Glutamatergic neuron (in vitro differentiated cells): ENCODE measurements around the gene SNX33. TPM values are rescaled to one million over a fixed set of nuclear protein-coding genes. Genes with fewer than 3 reads are reported as not detected.

Source experiments
- DNase-seq: peaks from one replicate; pipeline ENCODE4 v3.0.0; 2022
- H3K27ac Mint-ChIP-seq: one replicate; pipeline ENCODE4 v1.8.0; 2020; ENCODE audit warnings: mild to moderate bottlenecking, mixed read lengths, inconsistent platforms; ENCODE audit not compliant: unreplicated experiment
- H3K27me3 Mint-ChIP-seq: one replicate; pipeline ENCODE4 v1.8.0; 2020; ENCODE audit warnings: mild to moderate bottlenecking, moderate library complexity, mixed read lengths, inconsistent platforms; ENCODE audit not compliant: unreplicated experiment
- H3K36me3 Mint-ChIP-seq: one replicate; pipeline ENCODE4 v1.8.0; 2020; ENCODE audit warnings: mild to moderate bottlenecking, mixed read lengths, inconsistent platforms; ENCODE audit not compliant: unreplicated experiment
- H3K4me1 Mint-ChIP-seq: one replicate; pipeline ENCODE4 v1.8.0; 2020; ENCODE audit warnings: mild to moderate bottlenecking, low read depth, mixed read lengths, inconsistent platforms; ENCODE audit not compliant: unreplicated experiment
- H3K4me3 Mint-ChIP-seq: one replicate; pipeline ENCODE4 v1.8.0; 2020; ENCODE audit warnings: mild to moderate bottlenecking, mixed read lengths, inconsistent platforms; ENCODE audit not compliant: unreplicated experiment
- H3K9me3 Mint-ChIP-seq: one replicate; pipeline ENCODE4 v1.8.0; 2020; ENCODE audit warnings: mild to moderate bottlenecking, moderate library complexity, mixed read lengths, inconsistent platforms; ENCODE audit not compliant: unreplicated experiment
- total RNA-seq: library from RNA; stranded (reverse); fragmentation: NEBNext Ultra II Directional; extraction: Animal tissue kit (Norgen Biotek cat#: 25700); gene quantifications from one replicate; pipeline ENCODE4 v1.2.1, GENCODE V29; 2021; ENCODE audit not compliant: unreplicated experiment
- TF ChIP-seq, protein P1 (sequence below): fragments of 200-600 bp; sonication (generic); IDR thresholded peaks from one replicate; pipeline ENCODE4 v1.5.0; 2021; ENCODE audit not compliant: partially characterized antibody, unreplicated experiment

Gene SNX33
- total RNA-seq, 1 donor from 2014 or later = 21.2 TPM

DNA sequence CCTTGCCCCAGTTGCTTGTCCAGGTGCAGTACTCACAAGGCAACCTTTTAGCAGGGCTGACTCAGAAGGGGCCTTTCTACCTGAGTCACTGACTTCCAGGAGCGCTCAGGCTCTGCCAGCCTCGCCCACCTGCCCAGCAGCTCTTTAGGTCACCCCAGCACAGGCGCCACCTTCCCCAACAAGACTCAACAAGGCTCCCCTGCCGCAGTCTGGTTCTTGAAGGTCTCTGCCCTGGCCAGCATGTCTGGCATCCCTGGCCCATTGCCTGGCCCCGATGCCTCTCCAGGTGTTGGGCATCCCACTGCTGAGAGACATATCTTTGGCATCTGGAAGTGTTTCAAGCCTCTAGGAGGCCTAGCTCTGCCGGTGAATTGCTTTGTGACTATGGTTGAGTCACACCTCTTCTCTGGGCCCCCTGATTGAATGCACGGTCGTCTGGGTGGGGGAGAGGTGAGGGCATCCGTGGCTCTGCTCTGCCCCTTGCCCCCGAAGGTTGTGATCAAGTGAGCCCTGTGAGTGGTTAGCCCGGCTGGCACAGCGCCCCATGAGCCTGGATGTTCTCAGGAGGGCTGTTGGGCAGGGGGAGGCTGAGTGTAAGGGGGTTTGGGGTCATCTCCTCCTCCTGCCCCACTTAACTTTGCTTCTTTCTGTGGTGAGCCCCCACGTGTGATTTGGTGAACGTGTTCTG is 21.6 kb downstream of the SNX33 start:
- H3K4me3 Mint-ChIP-seq = no peak overlapping the region
- peaks cover 1% of the 10 kb centered on the region for H3K27me3 Mint-ChIP-seq
- TF ChIP-seq, protein P1, sequence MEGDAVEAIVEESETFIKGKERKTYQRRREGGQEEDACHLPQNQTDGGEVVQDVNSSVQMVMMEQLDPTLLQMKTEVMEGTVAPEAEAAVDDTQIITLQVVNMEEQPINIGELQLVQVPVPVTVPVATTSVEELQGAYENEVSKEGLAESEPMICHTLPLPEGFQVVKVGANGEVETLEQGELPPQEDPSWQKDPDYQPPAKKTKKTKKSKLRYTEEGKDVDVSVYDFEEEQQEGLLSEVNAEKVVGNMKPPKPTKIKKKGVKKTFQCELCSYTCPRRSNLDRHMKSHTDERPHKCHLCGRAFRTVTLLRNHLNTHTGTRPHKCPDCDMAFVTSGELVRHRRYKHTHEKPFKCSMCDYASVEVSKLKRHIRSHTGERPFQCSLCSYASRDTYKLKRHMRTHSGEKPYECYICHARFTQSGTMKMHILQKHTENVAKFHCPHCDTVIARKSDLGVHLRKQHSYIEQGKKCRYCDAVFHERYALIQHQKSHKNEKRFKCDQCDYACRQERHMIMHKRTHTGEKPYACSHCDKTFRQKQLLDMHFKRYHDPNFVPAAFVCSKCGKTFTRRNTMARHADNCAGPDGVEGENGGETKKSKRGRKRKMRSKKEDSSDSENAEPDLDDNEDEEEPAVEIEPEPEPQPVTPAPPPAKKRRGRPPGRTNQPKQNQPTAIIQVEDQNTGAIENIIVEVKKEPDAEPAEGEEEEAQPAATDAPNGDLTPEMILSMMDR = no peak
- no peak overlapping the region for H3K27ac Mint-ChIP-seq
- H3K9me3 Mint-ChIP-seq = peaks cover 2% of the 10 kb centered on the region
- peaks cover 13% of the 10 kb centered on the region for H3K4me1 Mint-ChIP-seq
- no peaks in the 10 kb centered on the region for H3K36me3 Mint-ChIP-seq
- no peak for DNase-seq

DNA sequence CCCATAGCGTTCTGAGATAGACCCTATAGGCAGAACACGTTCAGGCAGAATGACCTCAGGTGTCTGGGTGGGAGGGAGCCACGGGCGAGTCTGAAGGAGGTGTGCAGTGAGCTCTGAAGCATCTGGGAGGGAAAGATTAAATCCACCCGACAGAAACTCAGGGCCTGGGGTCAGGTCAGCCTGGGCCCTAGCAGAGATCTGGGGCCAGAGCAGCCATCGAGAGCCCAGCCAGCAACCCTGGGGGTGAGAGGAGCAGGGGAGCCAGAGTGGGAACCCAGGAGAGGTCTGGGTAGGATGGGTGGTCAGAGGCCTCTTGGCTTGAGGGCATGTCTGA is 22.1 kb downstream of the SNX33 start:
- TF ChIP-seq, protein P1 = no peak
- Mint-ChIP-seq H3K9me3 (peaks cover 2% of the 10 kb centered on the region), H3K27me3 (no peaks in the 10 kb centered on the region), H3K4me1 (peaks cover 14% of the 10 kb centered on the region), H3K27ac (no peak overlapping the region), H3K4me3 (no peak overlapping the region), H3K36me3 (no peaks in the 10 kb centered on the region)
- no peak for DNase-seq

DNA sequence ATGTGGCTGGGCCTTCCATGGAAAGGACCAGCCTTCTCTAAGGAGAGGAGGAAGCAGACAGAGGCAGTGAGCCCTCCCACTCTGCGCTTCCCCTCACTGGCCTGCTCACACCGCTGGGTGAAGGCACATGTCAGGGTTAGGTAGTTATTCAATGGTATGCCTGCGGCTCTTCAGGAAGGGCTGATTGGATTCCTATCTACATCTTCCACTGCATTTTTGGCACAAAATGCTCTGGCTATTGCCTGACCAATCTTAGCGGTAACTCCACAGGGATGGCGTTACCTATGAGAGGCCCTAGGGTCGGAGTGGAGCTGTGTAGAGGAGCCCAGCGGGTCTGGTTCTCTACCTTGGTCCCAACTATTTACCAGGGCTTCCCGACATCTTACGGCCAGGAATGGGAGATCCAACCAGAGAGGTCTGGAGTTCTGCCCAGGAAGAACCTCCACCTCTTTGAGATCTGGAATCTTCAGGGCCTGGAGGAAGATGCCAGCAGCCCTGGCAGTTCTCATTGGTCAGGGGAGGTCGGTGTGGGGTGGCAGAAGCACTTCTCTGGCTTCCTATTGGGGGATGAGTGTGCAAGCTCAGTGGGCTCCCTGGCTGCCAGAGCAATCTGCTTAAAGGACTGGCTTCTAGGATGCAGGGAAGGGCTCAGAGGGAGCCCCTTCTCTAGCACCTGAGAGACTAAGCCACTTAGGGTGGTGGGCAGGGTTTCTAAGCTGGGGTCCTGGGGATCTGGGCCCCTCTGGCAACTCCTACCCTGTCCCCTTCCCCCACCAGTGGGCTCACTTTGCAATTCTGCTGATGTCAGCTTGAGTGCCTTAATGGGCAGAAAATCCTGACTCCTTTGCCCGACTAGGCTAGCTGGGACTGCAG is 24.3 kb downstream of the SNX33 start:
- TF ChIP-seq, protein P1 = no peak
- no peaks in the 10 kb centered on the region for H3K9me3 Mint-ChIP-seq
- no peaks in the 10 kb centered on the region for H3K36me3 Mint-ChIP-seq
- H3K4me3 Mint-ChIP-seq = no peak overlapping the region
- H3K27ac Mint-ChIP-seq = no peak overlapping the region
- peaks cover 7% of the 10 kb centered on the region for H3K4me1 Mint-ChIP-seq
- H3K27me3 Mint-ChIP-seq = no peaks in the 10 kb centered on the region
- no peak for DNase-seq

DNA sequence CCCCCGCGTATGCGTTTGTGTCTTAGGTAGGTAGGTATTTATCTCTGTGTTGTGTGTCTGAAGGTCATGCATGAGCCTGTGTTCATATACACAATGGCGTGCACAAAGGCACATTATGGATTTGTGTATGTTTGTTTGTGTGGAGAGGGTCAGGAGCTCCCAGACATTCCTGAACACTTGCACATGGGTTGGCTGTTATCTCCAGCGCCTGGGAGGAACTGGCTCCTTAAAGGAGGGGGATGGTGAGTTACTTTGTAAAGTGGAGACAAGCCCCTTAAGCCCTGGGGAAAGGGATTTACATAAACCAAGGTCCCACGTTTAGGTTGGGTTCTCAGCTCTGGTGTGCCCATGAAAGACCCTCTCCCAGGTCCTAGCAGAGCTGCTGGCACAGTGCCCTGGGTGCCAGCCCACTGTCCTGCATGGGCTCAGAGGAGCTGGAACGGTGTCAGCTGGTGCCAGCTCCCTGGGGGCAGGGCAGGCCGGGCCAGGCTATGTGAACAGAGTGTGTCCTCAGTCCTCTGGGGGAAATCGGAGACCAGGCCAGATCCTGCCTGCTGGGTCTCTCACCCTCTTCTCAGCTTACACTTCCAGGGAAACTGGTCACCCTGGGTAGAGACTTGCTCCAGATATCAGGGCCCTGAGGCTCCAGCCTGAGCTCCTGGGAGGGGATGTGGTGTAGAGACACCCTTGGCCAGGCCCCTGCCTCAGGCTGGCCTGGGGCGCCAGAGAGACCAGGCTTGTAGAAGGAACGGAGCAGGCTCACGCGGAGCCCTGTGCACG is 25.1 kb downstream of the SNX33 start:
- peaks cover 4% of the 10 kb centered on the region for H3K4me1 Mint-ChIP-seq
- H3K4me3 Mint-ChIP-seq = no peak overlapping the region
- H3K27ac Mint-ChIP-seq = no peak overlapping the region
- DNase-seq = no peak
- no peaks in the 10 kb centered on the region for H3K27me3 Mint-ChIP-seq
- H3K36me3 Mint-ChIP-seq = no peaks in the 10 kb centered on the region
- TF ChIP-seq, protein P1 = no peak
- H3K9me3 Mint-ChIP-seq = no peaks in the 10 kb centered on the region
